Stimulated activated CD8-positive, alpha-beta memory T cell treated with anti-CD3 and anti-CD28 coated beads, Interleukin-2, amount 100 ng/mL, for 48 hours (primary cell): ENCODE data around the gene ANKFN1.

Experiments used
- DNase-seq, 2 donors: peaks; one replicate each; pipeline ENCODE4 v3.0.0-alpha.2; 2020; ENCODE audit warnings: low read depth in 2 of 2

Gene ANKFN1

DNA sequence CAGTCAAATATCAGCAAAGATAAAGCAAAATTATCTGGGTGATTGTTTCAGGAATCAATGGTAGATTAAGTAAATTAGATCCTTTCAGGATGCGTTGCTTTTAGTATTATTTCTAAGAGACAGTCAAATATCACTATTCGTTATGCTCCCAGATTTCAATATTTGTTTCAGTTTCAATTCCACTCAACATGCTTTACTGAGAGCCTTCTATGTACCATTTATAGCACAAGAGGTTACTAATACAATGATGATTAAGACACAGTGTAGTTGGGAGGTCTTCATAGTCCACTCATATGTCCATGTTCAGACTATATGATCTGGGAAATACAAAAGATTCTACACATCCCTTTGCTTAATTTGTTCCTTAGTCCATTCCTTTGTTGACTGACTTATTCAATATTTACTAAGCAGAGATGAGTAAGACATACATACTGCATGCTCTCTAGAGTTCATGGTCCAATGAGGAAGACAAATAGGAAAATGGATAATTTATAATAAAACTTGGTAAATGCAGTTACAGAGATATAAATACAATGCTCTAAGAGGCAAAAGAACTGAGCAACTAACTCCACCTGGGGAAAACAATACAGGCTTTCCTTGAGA is 352.0 kb downstream of the ANKFN1 start:
- DNase-seq = no peak

- DNase-seq = no peak
These were observed 353.1 kb downstream of the ANKFN1 start for GRCh38 chr17:56506349-56506748.

DNA sequence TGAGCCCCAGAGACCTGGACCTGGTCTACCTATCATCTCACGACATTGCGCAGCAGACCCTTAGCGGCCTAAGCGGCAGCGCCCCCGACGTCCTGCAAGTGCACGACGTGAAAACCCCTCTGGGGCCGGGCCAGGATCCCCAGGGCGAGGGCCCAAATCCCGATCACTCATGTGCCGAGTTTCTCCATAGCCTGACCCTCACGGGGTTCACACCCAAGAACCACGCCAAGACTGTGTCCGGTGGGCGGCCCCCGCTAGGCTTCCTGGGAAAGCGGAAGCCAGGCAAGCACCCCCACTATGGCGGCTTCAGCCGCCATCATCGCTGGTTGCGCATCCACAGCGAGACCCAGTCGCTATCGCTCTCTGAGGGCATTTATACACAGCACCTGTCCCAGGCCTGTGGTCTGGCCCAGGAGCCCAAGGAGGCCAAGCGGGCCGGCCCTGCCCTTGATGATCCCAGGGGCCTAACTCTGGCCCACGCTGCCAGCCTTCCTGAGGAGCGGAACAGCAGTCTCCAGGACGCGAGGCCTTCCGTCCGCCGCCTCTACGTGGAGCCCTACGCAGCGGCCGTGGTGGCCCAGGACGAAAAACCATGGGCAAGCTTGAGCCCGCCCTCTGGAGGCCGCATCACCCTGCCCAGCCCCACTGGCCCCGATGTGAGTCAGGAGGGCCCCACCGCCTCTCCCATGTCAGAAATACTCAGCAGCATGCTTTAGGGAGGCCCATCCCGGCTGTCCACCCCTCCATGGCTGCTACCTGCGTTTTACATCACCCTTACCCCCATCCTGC is 357.5 kb downstream of the ANKFN1 start:
- DNase-seq = no peak

DNA sequence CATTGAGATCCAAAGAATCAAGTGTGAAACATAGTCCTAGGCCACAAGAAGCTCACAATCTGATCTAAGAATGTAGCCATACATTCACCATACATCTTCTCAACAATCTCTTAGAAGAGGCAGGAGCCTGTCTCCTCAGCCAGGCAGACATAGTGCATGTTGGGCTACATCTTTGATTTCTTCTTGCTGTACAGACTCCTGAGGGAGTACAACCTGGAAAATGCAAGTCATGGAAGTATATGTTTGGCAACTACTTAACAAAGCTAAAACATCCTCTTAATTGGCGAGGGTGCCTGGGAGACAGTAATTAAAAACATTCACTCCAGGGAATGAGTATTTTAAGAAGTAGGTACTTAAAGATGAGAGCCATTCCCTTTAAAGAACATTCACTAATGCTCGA is 361.0 kb downstream of the ANKFN1 start:
- DNase-seq = no peak

GRCh38 chr17:56514899-56515298 is 361.6 kb downstream of the ANKFN1 start:
- DNase-seq = no peak

GRCh38 chr17:56521414-56522141 is 368.3 kb downstream of the ANKFN1 start:
- no peak for DNase-seq

GRCh38 chr17:56523042-56523441 is 369.8 kb downstream of the ANKFN1 start:
- no peak for DNase-seq

- no peak for DNase-seq
These were observed 375.4 kb downstream of the ANKFN1 start for GRCh38 chr17:56528696-56529095.

- DNase-seq = no peak
These were observed 379.7 kb downstream of the ANKFN1 start for GRCh38 chr17:56532926-56533325.

DNA sequence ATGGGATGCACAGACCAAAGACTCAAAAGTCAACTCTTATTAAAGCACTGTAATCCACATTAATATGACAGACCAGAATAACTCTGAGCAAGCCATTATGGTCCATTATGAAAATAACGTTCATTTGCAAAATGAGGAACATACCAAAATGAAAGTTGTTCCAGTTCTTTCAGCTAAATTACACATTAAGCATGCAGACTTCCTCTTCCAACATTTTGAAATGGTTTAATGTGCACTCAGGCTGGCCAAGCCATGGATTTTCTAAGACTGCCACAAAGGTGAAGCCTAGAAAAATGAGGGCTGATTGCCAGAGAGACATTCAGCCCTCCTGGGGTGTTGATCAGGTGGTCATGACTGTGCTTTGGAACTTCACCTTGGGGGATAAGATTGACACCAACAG is 383.5 kb downstream of the ANKFN1 start:
- no peak for DNase-seq

DNA sequence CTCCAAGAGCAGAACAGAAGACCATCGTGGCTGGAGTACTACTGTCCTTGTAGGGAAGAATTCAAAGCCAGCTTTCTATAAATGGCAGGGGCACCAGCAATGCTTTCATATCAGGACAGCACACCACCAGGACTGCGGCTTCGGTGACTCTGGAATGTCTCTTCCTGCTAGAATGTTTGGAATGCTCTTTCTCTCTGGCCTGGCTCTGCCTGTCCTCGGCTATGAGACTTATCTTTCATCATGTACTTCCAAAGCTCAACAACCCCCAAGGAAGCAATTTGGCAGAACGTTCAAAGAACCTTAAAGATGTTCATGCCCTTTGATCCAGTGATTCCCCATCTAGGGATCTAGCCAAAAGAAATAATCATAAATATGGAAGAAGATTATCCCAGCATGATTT is 387.6 kb downstream of the ANKFN1 start:
- DNase-seq = no peak

DNA sequence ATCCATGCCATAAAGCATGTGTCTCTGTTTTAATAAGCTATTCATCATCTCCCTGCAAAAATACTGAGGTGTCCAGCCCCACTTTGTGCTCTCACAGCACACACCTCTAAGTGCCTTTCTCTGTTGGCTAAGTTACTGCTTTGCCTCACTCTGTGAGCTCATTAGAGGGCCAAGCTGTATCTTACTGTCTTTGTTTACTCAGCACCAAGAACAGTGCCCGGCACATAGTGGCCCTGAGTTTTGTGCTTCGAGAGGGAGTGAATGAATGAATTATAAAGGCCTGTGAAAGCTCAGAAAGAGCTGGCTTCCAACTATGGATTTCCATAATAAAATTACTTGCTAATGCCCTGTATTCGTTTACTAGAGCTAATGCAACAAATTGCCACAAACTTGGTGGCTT is 390.0 kb downstream of the ANKFN1 start:
- no peak for DNase-seq

GRCh38 chr17:56545106-56545505 is 391.8 kb downstream of the ANKFN1 start:
- no peak for DNase-seq

- no peak for DNase-seq
These were observed 392.7 kb downstream of the ANKFN1 start for GRCh38 chr17:56545930-56546329.

GRCh38 chr17:56548661-56549060 is 395.4 kb downstream of the ANKFN1 start:
- no peak for DNase-seq

GRCh38 chr17:56549501-56549900 is 396.2 kb downstream of the ANKFN1 start:
- DNase-seq = no peak

GRCh38 chr17:56557682-56558081 is 404.4 kb downstream of the ANKFN1 start:
- no peak for DNase-seq

DNA sequence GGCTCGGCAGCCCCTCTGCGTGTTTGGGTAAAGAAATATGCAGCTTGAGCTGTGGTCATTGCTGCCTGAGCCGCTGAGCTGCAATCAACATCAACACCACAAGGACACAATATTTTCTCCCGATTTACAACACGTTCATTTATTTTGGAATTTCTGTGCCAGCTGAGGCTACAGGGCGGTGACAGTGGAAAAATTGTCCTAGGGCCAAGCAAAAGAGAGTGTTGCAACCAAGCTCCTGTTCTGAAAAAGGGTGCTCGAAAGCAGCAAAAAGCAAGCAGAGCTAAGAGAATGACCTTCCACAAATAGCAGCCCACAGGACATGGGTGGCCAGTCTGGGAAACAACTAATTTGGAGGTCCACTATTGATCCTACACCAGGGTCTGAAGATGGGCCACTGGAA is 404.8 kb downstream of the ANKFN1 start:
- DNase-seq = no peak
